GM11168 (cell line): ENCODE measurements around the gene PKD2L2.
"Not testable (repeated sequence)": the region's sequence is repeated elsewhere in the genome, so short reads cannot be mapped to it uniquely, and the experiment has no call there.

ENCODE experiments used
- in situ Hi-C: fragments of 300-500 bp; cut with MboI; formaldehyde crosslinking; loops from one replicate; pipeline ENCODE4 v1.12.0; 2022; ENCODE audit warnings: low sequenced_read_pairs; ENCODE audit not compliant: unreplicated experiment

PKD2L2 gene

DNA sequence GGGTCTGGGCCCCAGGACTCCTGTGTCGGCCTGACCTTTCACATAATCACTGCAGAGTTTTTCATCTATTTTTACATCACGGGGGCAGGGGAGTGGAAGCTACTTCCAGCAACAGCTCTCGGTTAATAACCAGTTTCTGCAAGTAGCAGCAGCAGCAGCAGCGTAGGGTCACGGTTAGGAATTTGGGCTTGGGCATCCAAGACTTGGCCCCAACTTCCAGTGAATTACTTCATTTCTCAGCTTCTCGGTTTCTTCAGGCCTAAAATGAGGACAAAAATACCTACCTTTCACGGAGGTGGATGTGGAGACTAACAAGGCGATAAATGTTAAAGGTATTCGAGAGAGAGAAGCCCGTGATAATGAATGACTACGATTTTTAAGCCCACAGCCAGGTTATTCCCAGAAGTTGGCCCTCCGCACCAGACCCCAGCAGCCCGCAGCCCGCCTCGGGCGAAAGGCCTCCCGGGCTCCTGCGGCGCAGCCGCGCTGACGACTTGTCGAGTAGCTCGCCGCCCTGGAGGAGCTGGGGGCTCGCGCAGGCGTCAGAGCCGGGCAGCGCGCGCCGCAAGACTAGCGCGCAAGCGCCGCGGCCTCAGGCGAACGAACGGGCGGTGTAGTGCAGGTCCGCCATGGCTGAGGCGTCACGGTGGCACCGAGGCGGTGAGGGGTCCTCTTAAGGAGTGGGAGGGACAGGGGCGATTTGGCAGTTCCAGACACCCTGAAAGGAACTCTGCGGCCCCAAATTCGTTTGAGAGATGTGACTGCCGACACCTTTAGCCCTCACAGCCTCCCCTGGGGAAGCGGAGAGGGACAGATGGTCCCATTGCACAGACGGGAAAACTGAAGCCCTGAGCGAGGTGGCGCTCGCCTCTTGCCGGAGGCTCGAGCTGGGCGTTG, at the start of gene PKD2L2:
TSS of gene PKD2L2 (plus strand) at position 595 of the 897 bp plus-strand sequence. CDS start at position 630, 35 bp downstream.
- in situ Hi-C loops: no loop called here

DNA sequence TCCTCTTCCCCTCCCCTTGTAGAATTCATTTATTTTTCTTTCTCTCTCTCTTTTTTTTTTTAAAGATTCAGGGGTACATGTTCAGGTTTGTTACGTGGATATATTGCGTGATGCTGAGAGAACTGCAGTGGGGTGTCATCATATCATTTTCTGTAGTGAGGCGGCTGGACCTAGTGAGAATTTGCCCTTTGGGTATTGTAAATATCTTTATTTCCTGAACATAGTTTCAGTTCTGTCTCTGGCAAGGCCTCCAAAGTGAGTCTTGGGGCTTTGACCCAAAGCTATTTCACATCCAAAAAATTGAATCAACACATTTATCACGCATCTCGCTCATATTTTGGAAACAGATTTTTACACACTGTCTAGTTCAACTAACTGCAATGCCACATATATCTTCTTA, 47.0 kb upstream of the PKD2L2 start:
- in situ Hi-C loops: loop anchor here (10.0 kb wide), 1 partner anchor 523 kb away; no protein-coding TSS in a partner anchor

- in situ Hi-C loops: loop anchor here (10.0 kb wide), 1 partner anchor 521 kb away; no protein-coding TSS in a partner anchor
Measured at GRCh38 chr5:137843676-137844299, 45.5 kb upstream of the PKD2L2 start.

DNA sequence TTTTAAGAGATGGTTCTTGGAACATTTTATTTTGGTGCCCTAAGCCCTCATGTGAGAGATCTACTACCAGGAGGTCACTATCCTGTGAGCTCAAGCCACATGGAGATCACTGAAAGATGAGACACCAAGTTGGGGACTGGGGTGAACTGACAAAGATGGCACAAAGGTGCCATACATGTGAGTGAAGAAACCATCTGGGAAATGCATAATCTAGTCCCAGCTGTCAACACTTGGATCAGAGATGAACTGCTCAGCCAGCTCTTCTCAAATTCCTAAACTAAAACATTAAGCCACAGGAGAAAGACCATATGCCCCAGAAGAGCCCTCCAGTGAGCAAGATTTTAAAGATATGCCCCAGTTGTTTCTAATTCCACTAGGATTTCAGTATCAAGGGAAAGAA, 43.8 kb upstream of the PKD2L2 start:
- in situ Hi-C loops: loop anchor here (10.0 kb wide), 1 partner anchor 519 kb away; no protein-coding TSS in a partner anchor

DNA sequence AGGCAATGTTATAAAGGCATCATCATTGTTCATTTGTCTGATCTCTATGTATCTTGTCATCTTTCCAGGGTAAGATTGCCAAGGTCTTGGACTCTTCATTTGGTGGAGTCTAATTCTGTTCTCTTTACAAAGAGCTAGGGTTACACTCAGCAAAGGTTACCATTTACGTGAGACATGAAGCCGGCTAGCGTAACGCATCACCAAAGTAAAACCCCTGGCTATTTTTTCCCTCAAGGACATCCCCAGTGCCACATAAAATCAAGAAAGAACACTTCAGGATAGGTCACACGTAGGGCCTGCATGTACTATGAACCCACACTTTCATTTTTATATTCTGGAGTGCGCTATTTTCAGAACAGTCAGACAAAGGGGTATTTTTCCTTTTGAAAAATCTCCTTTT, 41.6 kb upstream of the PKD2L2 start:
- in situ Hi-C loops: loop anchor here (10.0 kb wide), 1 partner anchor 517 kb away; no protein-coding TSS in a partner anchor

DNA sequence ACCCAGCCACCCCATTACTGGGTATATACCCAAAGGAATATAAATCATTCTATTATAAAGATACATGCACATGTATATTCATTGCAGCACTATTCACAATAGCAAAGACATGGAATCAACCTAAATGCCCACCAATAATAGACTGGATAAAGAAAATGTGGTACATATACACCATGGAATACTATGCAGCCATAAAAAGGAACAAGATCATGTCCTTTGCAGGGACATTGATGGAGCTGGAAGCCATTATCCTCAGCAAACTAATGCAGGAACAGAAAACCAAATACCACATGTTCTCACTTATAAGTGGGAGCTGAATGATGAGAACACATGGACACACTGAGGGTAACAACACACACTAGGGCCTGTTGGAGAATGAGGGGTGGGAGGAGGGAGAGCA, 36.1 kb upstream of the PKD2L2 start:
- in situ Hi-C loops: not testable (repeated sequence)

GRCh38 chr5:137856201-137856600, 33.1 kb upstream of the PKD2L2 start:
- in situ Hi-C loops: no loop called here

DNA sequence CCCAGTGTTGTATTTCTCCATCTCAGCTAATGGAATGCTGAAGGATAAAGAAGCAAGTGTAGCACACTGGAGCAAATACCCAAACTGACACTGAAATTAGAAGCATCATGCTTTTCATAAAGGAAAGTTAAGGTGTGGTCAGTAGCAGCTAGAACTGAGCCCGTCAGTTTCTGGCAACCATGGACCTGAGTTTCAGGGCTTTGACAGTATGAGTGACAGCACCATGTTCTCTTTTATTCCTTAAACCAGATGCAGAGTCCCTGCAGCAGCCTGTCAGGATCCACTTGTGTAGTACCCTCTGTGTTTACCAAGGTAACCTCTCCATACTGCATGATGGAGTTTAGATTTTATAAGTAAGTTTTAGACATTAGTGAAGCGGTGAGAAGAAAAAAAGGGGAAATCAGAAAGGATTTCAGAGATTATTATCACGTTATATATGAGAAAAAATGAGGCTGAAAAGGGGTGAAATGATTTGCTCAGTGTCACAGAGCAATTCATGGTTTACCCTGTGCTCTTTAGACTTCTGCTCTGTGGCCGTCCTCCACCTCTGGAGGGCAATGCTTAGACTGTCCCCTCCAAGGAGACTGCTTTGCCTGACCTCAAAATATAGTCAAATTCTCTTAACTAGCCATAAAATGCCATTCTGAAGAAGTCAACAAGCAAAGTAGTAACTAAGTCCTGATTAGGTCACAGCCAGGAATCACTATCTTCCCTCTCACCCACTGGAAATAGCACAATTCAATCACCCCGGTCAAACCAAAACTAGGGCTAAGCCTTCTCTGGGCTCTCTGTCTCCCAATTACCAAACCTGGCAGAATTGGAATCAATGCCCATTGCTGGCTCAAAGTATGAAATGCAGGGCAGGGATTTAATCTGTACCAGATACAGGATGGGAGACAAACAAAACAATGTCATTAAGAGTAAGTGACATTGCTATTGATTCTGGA, 32.1 kb upstream of the PKD2L2 start:
- in situ Hi-C loops: no loop called here

DNA sequence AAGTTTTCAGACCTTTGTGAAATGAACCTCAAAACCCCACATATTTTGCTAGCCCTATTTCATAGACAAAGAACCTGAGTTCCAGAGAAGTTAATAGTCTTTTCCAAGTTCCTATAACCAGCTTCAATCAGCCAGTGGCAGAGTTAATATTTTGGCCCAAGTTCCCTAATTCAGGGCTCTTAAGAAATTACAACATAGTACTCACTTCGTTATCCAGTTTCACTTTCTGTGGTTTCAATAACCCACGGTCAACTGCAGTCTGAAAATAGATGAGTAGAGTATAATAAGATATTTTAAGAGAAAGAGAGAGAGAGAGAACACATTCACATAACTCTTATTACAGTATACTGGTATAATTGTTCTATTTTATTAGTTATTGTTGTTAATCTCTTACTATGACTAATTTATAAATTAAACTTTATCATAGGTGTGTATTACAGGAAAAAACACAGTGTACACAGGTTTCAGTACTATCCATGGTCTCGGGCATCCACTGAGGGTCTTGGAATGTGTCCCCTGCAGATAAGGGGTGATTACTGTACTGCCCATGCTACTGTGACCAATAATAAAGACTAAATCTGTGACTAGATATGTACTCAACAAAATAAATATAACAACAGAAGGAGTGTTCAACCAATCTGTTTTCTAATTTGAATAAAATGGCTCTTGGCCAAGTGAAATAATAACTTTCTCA, 30.9 kb upstream of the PKD2L2 start:
- in situ Hi-C loops: no loop called here

GRCh38 chr5:137858954-137859353, 30.3 kb upstream of the PKD2L2 start:
- in situ Hi-C loops: no loop called here

GRCh38 chr5:137862251-137862650, 27.0 kb upstream of the PKD2L2 start:
- in situ Hi-C loops: no loop called here

DNA sequence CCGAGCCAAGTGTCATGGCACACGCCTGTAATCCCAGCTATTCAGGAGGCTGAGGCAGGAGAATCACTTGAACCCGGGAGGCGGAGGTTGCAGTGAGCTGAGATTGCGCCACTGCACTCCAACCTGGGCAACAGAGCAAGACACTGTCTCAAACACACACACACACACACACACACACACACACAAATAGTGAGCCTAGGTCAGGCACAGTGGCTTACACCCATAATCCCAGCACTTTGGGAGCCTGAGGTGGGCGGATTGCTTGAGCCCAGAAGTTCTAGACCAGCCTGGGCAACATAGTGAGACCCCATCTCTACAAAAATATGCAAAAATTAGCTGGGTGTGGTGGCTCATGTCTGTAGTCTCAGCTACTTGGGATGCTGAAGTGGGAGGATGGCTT, 25.6 kb upstream of the PKD2L2 start:
- in situ Hi-C loops: not testable (repeated sequence)

GRCh38 chr5:137866541-137867388, 22.5 kb upstream of the PKD2L2 start:
- in situ Hi-C loops: no loop called here

DNA sequence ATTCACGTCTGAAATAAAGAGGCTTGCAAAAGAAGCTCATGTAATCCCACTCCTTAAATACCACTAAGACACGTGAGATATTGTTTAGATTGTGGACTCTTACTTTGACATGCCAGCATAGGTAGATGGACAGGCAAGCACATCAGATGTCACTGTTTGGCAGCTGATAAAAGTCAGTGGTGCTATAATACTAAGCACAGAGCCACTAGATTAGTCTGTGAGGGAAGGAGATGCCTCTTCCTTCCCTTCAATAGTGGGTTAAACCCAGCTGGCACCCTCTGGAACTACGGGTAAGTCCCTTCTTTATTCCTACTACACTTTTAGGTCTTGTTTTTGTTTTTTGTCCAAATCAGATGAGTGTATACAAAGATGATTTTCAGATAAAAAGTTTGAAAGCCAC, 21.6 kb upstream of the PKD2L2 start, which contains the start of gene MYOT:
TSS of gene MYOT (plus strand) at position 197 of the 400 bp plus-strand sequence. CDS start 2,792 bp downstream, outside the sequence.
- in situ Hi-C loops: no loop called here

- in situ Hi-C loops: no loop called here
Measured at GRCh38 chr5:137870647-137871339, 18.5 kb upstream of the PKD2L2 start.

GRCh38 chr5:137871571-137871970, 17.7 kb upstream of the PKD2L2 start:
- in situ Hi-C loops: no loop called here

GRCh38 chr5:137872466-137872865, 16.8 kb upstream of the PKD2L2 start:
- in situ Hi-C loops: no loop called here

GRCh38 chr5:137876101-137876500, 13.2 kb upstream of the PKD2L2 start:
- in situ Hi-C loops: no loop called here
